ENCODE data around the gene TM7SF3.
A peak's percentile ranks its signal among the peaks of the same experiment; 100 is the strongest.

DNA sequence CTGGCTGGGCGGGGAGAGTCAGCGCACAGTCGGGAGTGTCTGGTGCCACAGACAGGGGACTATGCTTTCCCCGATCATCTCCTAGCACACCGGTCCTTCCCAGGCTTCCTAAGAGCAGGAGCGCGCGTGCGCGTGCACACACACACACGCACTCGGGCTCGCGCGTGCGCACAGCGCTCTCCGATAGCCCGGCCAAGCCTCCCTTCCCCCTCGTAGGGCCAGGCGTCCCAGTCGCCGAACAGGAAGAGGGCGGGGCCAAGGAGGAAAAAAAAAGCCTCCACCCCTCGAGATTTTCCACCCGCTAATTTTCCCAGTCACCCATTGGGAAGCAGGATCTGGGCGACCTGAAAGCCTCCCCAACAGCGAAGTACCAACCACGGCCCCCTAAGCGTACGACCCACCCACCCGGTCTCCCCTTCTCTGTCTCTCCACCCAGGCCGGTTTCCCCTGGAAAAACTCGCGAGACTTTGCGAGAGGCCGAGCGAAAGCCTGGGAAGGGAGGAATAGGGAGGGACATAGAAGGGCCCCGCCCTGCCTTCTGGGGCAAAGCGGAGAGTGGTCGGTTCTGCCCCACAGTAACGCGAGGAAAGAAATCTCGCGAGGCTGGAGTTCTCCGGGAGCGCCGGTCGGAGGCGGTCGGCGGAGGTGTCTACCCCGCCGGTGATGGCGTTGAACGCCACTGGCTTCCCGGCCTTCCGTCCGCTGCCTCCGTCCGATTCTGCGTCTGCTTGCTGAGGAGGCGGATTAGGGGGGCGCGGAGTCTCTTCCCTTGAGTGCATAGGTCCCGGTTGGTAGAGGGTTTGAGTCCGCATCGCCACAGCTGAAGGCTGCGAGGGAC is 76.1 kb downstream of the TM7SF3 start, which contains the start of the genes FGFR1OP2 and INTS13:
- TF ChIP-seq POLR2A (IDR thresholded peaks at IDR 0.05) (peak; percentile 97), CTCF (IDR thresholded peaks at IDR 0.05) (no peak), EP300 (IDR thresholded peaks at IDR 0.05; ENCODE audit: low read depth) (peak; percentile 7)

All from transverse colon (tissue), 3 donors.